NOMO-1 treated with dmso at 0.1 percent for 144 hours (cell line): ENCODE data around the gene NGFR.

Source experiments
- DNase-seq: peaks from one replicate; lab custom pipeline; 2025; ENCODE audit not compliant: unreplicated experiment; lab: John Stamatoyannopoulos, UW

Gene NGFR

DNA sequence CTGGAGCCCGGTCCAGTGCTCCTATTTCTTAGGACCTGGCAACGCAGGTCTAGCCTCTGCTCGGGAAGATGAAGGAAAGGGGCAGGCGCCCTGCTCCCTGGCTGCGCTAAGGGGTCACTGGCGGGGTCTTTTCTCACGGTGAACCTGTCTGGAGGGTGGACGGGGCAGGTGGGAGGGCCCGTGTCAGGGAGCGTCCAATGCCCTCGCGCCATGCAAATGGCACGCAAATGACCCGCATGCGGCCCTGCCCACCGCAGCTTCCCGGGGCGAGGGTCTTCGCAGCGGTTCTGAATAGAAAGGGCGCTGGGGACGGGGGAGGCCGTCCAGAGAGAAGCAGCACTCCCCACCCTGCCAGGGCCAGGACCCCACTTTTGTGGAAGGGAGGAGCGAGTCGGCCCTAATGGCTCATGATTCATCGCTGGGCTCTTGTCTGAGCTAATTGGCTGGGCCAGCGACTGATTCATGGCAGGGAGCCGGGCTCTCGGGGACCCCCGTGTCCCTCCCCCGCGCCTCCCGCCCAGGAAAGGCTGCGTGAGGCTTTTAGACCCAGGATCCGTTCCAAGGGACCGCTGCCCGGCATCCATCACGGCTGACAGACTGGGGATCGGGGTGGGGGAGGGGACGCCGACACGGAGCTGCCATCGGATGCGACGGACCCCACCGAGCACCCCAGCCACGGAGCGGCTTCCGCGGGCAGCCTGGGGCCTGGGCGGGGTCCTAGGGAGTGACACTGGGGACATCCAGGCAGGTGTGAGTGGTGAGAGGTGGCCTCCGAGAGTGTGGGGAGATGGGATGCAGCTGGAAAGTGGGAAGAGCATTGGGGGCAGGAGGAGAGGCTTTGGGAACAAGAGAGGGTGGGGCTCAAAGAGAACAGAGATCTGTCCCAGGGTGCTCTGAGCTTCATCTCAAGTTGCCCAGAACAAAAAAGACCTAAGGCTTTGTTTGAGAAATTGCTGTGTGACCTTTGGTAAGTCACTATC lies 25.0 kb upstream of the NGFR start:
- no peak for DNase-seq

DNA sequence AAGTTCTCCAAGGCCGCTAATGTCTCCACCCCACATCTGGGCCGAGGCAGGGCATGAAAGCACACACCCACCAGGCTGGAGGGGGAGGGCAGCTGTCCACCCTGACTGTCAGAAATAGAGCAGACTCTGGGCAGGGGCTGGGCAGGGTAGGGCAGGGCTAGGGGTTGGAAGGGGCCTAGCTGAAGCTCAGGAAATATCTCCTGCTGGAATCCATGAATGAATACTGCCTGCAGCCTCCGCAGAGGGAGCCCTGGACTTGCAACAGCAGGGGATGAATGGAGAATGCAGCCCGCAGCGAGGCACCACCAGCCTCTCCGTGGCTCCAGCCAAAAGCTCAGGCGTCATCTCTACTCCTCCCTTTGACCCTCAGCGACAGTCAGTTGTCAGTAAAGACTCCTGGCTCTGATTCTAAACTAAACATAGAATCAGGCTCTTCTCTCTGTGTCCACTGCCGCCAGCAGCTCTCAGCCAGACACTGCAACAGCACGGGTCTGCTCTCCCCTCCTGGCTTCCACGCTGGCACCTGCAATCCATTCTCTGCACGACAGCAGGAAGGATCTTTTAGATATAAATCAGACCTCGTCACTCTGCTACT lies 23.9 kb upstream of the NGFR start:
- no peak for DNase-seq

DNA sequence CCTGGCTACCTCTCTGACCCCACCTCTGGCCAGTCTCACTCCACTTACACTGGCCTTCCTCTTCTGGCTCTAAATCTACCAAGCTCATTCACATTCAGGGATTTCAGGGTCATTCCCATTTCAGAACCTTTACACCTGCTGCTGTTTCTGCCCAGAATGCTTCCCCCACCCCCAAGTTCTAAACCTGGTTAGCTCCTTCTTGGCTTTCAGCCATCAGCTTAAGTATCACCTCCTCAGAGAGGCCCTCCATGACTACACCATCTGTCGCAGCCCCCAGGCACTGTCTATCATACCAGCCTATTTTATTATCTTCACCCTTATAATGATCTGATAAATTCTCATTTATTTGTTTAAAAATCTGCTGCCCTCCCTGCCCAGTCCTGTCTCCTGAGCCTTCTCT lies 23.3 kb upstream of the NGFR start:
- no peak for DNase-seq

DNA sequence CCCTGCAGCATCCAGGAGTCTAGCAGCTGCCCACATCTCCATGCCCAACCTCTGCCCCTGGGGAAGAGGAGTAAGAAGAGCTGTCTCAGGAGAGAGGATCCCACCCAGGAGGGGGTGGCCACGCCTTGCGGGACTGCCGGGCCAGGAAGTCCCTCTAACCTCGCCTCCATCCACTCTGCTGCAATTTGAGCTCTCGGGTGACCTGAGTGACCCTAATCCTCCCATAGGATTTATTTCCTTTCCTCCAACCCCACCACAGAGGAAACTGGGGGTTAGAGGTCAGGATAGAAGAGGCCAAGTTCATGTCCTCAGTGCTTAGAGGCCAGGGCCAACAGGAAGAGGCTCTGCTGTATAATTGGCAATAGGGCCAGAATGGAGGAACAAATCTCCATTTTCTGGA lies 22.6 kb upstream of the NGFR start:
- DNase-seq = no peak

DNA sequence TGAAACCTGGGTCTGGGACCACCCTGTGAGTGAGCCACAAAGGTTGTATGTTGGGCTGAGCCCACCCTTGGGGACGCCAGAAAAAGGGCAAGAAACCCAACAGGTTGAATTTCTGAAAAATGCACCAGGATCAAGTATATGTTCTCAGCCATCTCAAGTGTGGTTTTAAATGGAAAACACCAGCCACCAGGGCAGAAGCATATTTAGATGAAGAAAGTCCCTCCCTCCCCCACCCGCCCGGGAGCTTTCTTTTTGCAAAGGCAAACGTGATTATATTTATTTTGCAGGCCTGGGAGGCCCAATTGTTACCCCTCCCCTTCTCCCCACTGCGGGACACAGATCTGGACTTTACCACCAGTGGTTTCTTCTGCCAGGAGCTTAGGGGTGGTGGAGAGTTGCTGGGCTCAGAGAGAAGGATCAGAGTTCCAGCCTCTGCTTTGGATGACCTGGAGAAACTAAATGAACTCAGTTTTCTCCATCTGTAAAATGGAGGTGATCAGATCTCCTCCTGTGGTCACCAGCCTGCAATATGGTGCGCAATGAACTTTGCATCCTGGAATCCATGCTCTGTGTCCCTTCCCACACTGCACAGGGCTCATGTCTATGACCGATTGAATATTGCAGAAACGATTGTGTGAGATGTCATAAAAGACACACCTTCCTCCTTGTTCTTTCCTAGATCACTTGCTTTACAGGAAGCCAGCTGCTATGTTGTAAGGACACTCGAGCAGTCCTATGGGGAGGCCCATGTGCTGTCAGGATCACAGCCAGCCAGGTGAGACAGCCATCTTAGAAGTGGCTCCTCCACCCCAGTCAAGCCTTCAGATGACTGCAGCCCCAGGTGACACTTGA lies 21.0 kb upstream of the NGFR start:
- no peak for DNase-seq

DNA sequence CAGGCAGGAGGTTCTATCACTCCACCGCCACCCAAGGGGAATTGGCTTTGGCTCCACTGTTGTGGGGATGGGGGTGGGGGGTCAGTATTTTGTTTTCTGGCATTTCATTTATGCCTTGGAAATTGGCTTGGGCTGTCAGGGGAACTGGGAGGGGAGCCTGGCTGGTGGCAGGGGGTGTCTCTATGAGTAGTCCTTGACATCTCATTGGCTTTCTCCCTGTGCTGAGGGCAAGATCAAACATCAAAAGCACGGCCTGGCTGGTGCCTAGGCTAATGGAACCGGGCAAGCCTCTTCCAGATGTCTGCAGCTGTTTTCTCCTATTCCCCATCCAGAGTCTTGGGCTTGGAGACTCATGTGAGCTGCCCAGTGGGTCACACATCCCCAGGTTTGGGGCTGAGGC lies 17.4 kb upstream of the NGFR start:
- DNase-seq = no peak

DNA sequence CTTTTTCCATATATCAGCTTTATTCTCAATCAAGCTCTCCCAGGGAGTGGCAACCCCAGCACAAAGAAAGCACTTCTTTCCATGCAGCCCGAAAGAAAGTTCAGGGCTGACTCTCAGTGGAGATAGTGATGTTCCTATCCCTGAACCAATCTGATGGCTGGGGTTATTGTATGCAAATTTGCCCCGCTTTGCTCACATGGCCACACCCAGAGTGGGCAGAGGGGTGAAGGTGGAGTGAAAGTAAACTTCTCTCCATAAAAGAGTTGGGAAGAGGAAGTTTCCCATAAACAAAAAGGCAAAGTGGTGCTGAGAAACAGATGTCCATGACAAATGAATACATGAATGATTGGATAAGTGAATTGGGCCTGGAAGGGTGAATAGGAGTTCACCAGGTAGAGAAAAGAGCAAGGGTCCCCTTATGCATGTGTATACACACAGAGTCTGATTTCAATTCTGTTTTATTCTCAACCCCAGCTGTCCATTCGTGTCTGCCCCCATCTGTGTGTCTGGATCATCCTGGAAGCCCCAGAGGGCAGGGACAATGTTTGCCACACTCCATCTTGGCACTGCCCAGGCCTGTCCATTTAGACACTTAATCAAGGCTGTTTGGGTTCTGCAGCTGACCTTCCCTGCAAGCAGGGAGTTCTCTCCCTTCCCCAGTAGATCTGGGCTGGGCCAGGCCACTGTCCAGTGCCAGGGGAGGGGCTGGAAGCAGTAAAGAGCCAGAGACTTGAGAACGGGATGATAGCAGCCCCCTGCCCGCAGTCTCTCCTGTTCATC lies 14.1 kb upstream of the NGFR start:
- no peak for DNase-seq

DNA sequence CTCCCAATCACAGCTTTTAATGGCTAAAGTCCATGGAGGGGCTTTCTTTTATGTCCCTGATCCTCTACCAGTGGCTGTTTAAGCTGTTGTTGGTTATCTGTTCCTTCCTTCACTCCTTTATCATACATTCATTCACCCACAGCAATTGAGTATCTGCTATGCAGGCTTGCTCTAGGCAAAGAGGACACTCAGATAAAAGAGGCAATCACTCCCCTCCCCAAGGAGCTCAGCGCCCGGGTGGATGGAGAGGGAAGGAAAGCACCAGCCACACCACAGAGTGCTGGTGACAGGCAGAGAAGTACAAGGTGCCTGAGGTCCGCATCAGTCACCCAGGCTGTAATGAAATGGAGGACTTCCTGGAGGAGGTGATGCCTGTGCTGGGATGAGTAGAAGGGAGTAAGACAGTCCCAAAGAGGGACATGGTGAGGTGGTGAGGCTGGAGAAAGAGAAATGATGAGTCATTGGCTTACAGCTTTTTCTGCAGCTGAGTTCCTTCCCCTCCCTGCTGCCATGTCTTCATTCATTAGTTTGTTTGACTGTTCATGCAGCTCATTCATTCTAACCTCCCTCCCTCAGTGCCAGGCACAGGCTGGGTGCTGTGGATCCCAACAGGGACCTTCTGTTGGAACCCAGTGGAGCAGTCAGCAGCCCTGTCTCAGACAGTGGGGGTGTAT lies 12.8 kb upstream of the NGFR start:
- DNase-seq = no peak

DNA sequence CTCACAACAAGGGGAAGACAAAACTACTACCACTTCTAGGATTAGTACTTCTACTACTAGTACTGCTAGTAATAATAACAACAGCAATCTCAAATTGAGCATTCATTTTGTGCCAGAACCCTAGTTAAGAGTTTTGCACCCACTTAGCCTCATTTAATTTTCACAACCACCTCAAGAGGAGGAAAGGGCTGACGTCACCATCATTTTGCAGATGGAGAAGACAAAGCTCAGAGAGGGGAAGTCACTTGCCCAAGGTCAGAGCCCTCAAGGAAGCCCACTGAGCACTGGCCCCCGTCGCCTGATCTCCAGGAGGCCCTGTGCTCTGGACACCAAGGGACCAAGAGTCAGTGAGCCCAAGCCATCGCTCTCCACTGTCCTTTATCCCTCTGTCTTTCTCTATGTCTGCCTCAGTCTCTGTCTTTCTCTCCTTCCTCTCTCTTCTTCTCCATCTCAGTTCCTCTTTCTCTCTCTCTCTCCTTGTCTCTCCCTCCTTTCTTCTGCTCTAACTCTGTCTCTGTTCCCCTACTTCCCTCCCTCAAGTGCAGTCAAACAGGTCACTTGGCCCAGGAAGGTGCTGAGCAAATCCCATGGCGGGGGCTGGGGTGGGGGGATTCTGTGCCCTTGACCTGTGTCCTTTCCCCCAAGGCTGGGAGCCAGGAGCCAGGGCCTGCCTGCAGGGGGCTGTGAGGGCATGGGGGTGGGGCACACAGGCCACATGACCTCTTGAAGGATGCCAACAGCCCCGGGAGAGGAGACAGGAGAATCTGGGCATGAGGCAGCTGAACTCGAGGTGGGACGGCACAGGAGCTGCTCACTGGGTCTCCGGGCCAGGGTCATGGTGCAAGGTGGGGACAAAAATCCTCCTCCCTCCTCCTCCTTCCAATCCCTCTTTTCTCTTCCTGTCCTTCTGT lies 11.2 kb upstream of the NGFR start:
- DNase-seq = no peak

DNA sequence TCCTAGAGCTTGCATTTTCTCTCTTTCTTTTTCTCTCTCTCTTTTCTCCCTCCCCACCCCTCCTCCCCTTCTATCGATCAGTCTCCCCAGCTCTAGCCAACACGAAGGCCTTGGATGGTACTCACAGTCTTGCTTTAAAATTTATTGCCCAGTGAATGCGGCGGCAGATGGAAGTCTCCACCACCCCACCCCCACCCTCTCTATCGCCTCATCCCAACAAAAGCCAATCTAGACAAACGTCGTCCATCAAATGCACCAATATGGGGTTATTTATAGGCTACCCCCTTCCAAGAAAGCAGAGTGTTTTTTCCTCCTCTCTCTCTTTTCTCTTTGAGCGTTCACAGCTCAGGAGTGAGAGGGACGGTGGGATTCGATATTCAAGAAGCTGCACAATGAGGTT lies 10.5 kb upstream of the NGFR start:
- no peak for DNase-seq

DNA sequence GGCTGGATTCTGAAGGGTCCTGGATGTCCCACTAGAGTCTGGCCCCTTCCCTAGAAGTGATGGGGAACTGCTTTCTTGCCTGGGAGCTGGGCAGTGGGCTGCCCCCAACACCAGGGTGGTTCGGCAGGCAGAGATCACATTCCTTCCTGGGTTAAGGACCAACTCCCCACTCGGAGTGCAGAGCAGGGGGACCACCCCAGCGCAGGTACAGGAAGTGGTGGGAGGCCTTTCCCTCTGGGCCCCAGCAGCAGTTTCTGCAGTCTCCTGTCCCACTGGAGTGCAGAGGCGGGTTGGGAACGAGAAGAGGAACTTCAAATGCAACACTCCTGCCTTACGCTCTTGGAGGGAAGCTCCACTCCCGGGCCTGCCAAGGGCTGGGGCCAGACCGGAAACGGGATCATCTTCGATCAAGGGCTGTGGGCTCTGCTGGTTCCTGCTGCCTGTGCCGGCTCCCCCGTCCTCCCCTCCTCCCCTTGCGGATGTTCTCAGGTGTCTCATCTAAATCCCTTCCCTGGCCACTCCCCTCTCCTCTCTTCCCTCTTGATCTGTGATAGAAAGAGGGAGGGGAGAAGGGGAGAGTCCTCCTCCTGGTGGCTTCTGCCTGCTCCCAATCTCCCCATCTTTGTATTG lies 9.0 kb upstream of the NGFR start:
- no peak for DNase-seq

DNA sequence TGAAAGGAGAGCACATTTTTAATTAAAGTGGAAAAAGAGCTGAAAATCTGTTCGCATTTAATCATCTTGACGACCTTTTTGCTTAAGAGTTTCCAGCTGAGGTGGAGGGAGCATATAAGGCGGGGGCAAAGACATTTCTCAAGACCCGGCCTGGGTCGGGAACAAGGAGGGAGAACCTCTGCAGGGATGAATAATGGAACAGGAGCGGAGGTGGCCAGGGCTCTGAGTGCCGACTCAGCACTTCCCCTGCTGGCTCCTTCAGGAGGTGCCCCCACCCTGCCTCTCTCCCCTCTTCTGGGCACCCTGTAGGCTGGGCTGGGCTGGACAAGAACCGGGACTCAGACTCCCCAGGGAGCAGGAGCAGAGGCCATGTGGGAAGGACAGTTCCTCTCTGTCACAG lies 7.9 kb upstream of the NGFR start:
- no peak for DNase-seq

DNA sequence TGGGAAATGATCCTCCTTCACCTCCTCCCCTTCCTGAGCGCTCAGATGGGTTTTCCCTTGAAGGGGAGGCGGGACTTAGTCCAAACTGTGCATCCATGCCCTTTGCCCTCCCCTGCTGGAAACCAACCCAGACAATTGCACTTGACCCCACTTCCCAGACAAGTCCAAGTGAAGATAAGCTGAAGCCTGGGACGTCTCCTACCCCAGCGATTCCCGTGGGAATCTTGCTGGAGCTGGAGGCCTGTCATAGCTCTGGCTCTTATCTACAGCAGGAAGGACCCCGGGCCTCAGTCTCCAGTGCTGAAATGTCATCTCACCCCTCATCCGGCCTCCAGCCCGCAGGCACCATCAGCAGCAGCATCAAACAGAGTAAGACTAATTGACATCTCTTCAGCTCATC lies 6.5 kb upstream of the NGFR start:
- DNase-seq = no peak

DNA sequence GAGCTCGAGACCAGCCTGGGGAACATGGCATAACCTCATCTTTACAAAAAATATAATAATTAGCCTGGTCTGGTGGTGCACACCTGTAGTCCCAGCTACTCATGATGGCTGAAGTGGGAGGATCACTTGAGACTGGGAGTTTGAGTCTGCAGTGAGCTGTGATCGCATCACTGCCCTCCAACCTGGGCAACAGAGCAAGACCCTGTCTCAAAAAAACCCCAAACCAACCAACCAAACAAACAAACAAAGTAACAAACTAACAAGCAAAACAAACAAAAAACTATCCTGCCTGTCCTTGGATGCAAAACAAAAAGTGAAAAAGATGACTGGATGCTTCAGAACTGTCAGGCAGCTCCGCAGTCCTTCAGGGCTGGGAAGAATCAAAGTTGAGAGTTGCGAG lies 5.7 kb upstream of the NGFR start:
- no peak for DNase-seq

DNA sequence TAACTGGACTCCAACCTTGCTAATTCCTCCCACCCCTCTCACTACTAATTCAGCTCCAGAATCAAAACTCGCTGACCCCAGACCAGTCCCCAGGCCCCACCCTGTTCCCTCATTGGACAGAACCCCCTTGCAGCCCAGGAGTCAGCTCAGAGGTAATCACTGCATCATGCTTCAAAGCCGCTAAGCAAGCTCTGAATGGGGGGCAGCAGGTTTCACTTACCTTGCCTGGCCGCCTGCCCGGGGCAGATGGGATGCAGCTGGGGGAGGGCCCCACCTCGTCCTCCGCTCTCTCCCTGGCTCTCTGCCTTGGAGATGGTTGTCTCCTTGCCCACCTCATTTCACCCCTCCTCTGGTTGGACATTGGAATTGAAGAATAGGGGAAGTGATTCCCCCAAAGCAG lies 4.8 kb upstream of the NGFR start:
- DNase-seq = no peak

DNA sequence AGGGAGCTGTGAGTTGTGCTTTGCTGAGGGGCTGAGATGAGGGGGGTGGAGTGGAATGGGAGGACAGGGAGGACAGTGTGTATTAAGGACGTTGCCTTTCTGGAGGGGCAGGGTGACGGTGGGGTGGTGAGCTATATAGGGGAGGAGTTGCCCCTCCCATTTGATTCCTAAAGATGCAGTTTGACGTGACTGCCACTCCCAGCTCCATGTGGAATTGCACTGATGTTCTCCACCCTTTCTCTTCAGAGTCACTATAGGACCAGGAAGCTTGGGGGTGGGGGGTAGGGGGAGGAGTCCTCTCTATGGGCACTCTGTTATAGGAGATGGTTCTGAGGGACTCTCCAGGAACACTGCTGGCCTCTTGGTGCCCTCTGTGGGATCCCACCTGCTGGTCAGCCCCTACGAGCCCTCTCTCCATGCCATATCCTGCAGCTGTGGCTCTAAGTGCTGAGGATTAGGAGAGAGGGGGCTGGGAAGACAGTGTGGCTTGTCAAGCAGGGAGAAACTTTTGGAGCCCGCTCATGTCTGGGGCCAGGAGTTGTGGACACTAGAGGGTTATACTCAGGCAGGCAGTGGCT lies 3.8 kb upstream of the NGFR start:
- DNase-seq = no peak

DNA sequence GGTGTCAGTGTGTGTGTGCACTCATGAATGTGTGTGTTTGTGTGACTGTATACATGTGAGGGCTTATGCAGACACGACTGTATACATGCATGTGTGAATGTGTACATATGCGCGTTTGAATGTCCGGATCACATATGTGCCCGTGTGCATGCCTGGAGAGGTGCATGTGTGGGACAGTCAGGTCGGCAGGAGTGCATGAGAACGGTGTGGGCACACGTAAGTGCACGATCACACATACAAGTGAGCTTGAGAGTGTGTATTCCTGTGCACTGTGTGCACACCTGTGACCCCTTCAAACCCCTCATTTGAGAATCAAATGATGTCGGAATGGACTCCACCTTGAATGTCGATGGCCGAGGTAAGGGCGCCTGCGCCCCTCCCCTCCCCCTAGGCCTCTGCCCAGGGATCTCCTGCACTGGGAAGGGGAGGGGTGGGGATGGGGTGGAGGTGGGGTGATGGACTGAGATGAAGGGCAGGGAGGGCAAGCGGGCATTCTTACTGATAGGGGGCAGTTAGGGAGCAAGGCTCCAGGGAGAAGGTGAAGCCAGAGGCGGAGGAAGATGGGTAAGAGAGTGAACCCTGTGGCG lies 601 bp upstream of the NGFR start:
- no peak for DNase-seq

DNA sequence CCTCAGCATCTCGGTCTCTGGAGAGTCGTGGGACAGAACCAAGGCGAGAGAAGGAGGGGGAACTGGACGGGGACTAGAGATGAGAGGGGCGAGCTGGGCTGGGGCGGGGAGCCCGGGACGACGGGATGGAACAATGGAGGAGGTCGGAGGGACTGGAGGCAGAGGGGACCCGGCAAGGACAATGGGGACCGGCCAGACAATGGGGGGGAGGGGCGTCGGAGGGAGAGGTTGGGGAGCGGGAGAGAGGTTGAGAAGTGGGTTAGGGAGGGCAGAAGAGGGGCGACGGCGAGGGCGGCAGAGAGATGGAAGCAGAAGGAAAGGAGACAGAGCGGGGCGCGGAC lies 719 bp downstream of the NGFR start:
- no peak for DNase-seq
